IMR-90 (cell line): Measurements from ENCODE around the gene PTPRK. TPM values are rescaled to one million over a fixed set of nuclear protein-coding genes. Genes with fewer than 3 reads are reported as not detected.

ENCODE experiments used
- ATAC-seq: fragments of 200-7000 bp; cut with Tn5 transposase; 2 replicates; pipeline ENCODE4 v1.9.1; 2020; ENCODE audit warnings: low read depth, mild to moderate bottlenecking, moderate library complexity
- BruUV-seq: library from RNA; stranded (reverse); fragments of 400-500 nt; replicated peaks from 2 replicates; lab custom pipeline; 2021; lab: Mats Ljungman, UMichigan
- CTCF ChIA-PET: fragments of 300-600 bp; formaldehyde crosslinking; extraction: SDS; loops from one replicate; lab custom pipeline; 2021; ENCODE audit warnings: antibody characterized with exemption; lab: Yijun Ruan, JAX
- POLR2A ChIA-PET: fragments of 300-600 bp; sonication (Branson Sonifier 250); formaldehyde crosslinking; loops from one replicate; lab custom pipeline; 2022; ENCODE audit warnings: antibody characterized with exemption; ENCODE audit not compliant: unreplicated experiment; lab: Charles Lee
- DNase-seq: peaks from one replicate; pipeline ENCODE4 v3.0.0; 2013
- H2AFZ ChIP-seq: replicated peaks from 2 replicates; pipeline ENCODE3; 2013; ENCODE audit warnings: low read length, mild to moderate bottlenecking; ENCODE audit not compliant: poor library complexity
- H2AK5ac ChIP-seq: 2 replicates; pipeline ENCODE4 v1.6.1; 2013; ENCODE audit warnings: low read depth, low read length, inconsistent platforms
- H2AK9ac ChIP-seq: replicated peaks from 2 replicates; pipeline ENCODE3; 2013; ENCODE audit warnings: mild to moderate bottlenecking, low read depth, low read length, moderate library complexity; ENCODE audit not compliant: poor library complexity
- H2BK120ac ChIP-seq: 2 replicates; pipeline ENCODE4 v1.6.1; 2013; ENCODE audit warnings: low read depth, low read length, inconsistent platforms
- H2BK15ac ChIP-seq: 3 replicates; pipeline ENCODE4 v1.6.1; 2013; ENCODE audit warnings: low read depth, low read length, inconsistent platforms
- H2BK20ac ChIP-seq: 2 replicates; pipeline ENCODE4 v1.6.1; 2013; ENCODE audit warnings: low read depth, mild to moderate bottlenecking, inconsistent platforms, low read length, moderate library complexity
- H2BK5ac ChIP-seq: 2 replicates; pipeline ENCODE4 v1.6.1; 2013; ENCODE audit warnings: mild to moderate bottlenecking, low read depth, low read length, inconsistent platforms; ENCODE audit not compliant: poor library complexity, severe bottlenecking
- H3K14ac ChIP-seq: replicated peaks from 2 replicates; pipeline ENCODE4 v1.6.1; 2013; ENCODE audit warnings: low read depth, low read length, inconsistent platforms
- H3K18ac ChIP-seq: 2 replicates; pipeline ENCODE4 v1.6.1; 2013; ENCODE audit warnings: low read depth, low read length, control low read depth
- H3K23ac ChIP-seq: 2 replicates; pipeline ENCODE4 v1.6.1; 2013; ENCODE audit warnings: low read depth, low read length, inconsistent platforms
- H3K27ac ChIP-seq: 2 replicates; pipeline ENCODE4 v1.5.1; 2013; ENCODE audit warnings: mild to moderate bottlenecking, control low read depth, low read length; ENCODE audit not compliant: insufficient read depth
- H3K27me3 ChIP-seq: 2 replicates; pipeline ENCODE4 v1.6.1; 2013; ENCODE audit warnings: low read length; ENCODE audit not compliant: control insufficient read depth, insufficient read depth
- H3K36me3 ChIP-seq: 2 replicates; pipeline ENCODE4 v1.6.1; 2013; ENCODE audit warnings: low read length, mixed read lengths; ENCODE audit not compliant: control insufficient read depth, insufficient read depth
- H3K4ac ChIP-seq: 2 replicates; pipeline ENCODE4 v1.6.1; 2013; ENCODE audit warnings: low read depth, low read length, inconsistent platforms
- H3K4me1 ChIP-seq: 2 replicates; pipeline ENCODE4 v1.6.1; 2013; ENCODE audit warnings: low read length, mixed read lengths; ENCODE audit not compliant: control insufficient read depth, insufficient read depth
- H3K4me2 ChIP-seq: 2 replicates; pipeline ENCODE4 v1.6.1; 2013; ENCODE audit warnings: low read depth, mild to moderate bottlenecking, control low read depth, low read length, moderate library complexity
- H3K4me3 ChIP-seq: 2 replicates; pipeline ENCODE4 v1.5.1; 2013; ENCODE audit warnings: low read depth, mild to moderate bottlenecking, control low read depth, low read length, moderate library complexity; ENCODE audit not compliant: insufficient read depth
- H3K56ac ChIP-seq: 2 replicates; pipeline ENCODE4 v1.6.1; 2013; ENCODE audit warnings: low read length, inconsistent platforms; ENCODE audit not compliant: insufficient read depth; ENCODE audit errors: extremely low read depth
- H3K79me1 ChIP-seq, 2 experiments: 2 replicates each; pipeline ENCODE4 v1.6.1; 2013; ENCODE audit warnings: low read length in 2 of 2, inconsistent platforms in 1 of 2, low read depth in 1 of 2
- H3K9ac ChIP-seq: 2 replicates; pipeline ENCODE4 v1.6.1; 2013; ENCODE audit warnings: low read depth, low read length, control low read depth
- H3K9me1 ChIP-seq: 2 replicates; pipeline ENCODE4 v1.6.1; 2013; ENCODE audit warnings: low read length, inconsistent platforms; ENCODE audit not compliant: insufficient read depth
- H3K9me3 ChIP-seq: 2 replicates; pipeline ENCODE4 v1.6.1; 2013; ENCODE audit warnings: low read length; ENCODE audit not compliant: control insufficient read depth, insufficient read depth
- H4K20me1 ChIP-seq: 2 replicates; pipeline ENCODE4 v1.6.1; 2013; ENCODE audit warnings: low read length, inconsistent platforms; ENCODE audit not compliant: insufficient read depth
- H4K5ac ChIP-seq: 2 replicates; pipeline ENCODE4 v1.6.1; 2013; ENCODE audit warnings: mild to moderate bottlenecking, low read depth, low read length, control low read depth
- H4K8ac ChIP-seq, 2 experiments: 2 replicates each; pipeline ENCODE4 v1.6.1; 2013; ENCODE audit warnings: low read depth in 2 of 2, low read length in 2 of 2, control low read depth in 1 of 2, inconsistent platforms in 1 of 2
- H4K91ac ChIP-seq: 2 replicates; pipeline ENCODE4 v1.6.1; 2013; ENCODE audit warnings: low read depth, low read length, inconsistent platforms; ENCODE audit not compliant: insufficient read depth
- BHLHE40 ChIP-seq: fragments of 150-350 bp; IDR thresholded peaks from 2 replicates; pipeline ENCODE4 v1.6.1; 2016; ENCODE audit warnings: mild to moderate bottlenecking, low read depth, low read length
- CEBPB ChIP-seq: IDR thresholded peaks from 2 replicates; pipeline ENCODE4 v1.6.1; 2012; ENCODE audit warnings: low read depth, low read length, improper control_type of control experiment
- CHD1 ChIP-seq: IDR thresholded peaks from 2 replicates; pipeline ENCODE4 v1.6.1; 2012; ENCODE audit warnings: low read depth, low read length, improper control_type of control experiment
- FOS ChIP-seq: fragments of 150-350 bp; IDR thresholded peaks from 2 replicates; pipeline ENCODE4 v1.6.1; 2016; ENCODE audit warnings: low read depth, low read length
- MAFK ChIP-seq: IDR thresholded peaks from 2 replicates; pipeline ENCODE4 v1.6.1; 2012; ENCODE audit warnings: low read depth, low read length, improper control_type of control experiment
- MAZ ChIP-seq: IDR thresholded peaks from 2 replicates; pipeline ENCODE4 v1.6.1; 2012; ENCODE audit warnings: low read depth, mild to moderate bottlenecking, low read length, improper control_type of control experiment, moderate library complexity, borderline replicate concordance
- MXI1 ChIP-seq: IDR thresholded peaks from 2 replicates; pipeline ENCODE4 v1.6.1; 2012; ENCODE audit warnings: low read depth, mild to moderate bottlenecking, low read length, moderate library complexity, borderline replicate concordance
- NFE2L2 ChIP-seq: fragments of 150-350 bp; IDR thresholded peaks from 2 replicates; pipeline ENCODE4 v1.6.1; 2016; ENCODE audit warnings: low read depth, mild to moderate bottlenecking, low read length
- POLR2A ChIP-seq: IDR thresholded peaks from 2 replicates; pipeline ENCODE4 v1.6.1; 2012; ENCODE audit warnings: mild to moderate bottlenecking, low read depth, low read length
- RAD21 ChIP-seq: IDR thresholded peaks from 2 replicates; pipeline ENCODE4 v1.6.1; 2012; ENCODE audit warnings: low read length, improper control_type of control experiment
- RCOR1 ChIP-seq: IDR thresholded peaks from 2 replicates; pipeline ENCODE4 v1.6.1; 2012; ENCODE audit warnings: mild to moderate bottlenecking, low read length, improper control_type of control experiment; ENCODE audit not compliant: insufficient replicate concordance
- RFX5 ChIP-seq: IDR thresholded peaks from 2 replicates; pipeline ENCODE4 v1.8.0; 2012; ENCODE audit warnings: low read depth, mild to moderate bottlenecking, low read length, moderate library complexity
- SMC3 ChIP-seq: fragments of 150-350 bp; IDR thresholded peaks from 2 replicates; pipeline ENCODE4 v1.6.1; 2016; ENCODE audit warnings: low read depth, mild to moderate bottlenecking, antibody characterized with exemption, low read length, moderate library complexity
- WGBS, 2 experiments: methylation state at CpG; one replicate each; pipeline versions ENCODE4 v1.1.5 to v1.1.7; 2013; ENCODE audit warnings: missing lambda C conversion rate in 2 of 2; ENCODE audit not compliant: insufficient read length in 1 of 2; ENCODE audit errors: extremely low coverage in 2 of 2; 5-methylcytosine and 5-hydroxymethylcytosine counted together
- dilution Hi-C: fragments of 300-500 bp; cut with HindIII; formaldehyde crosslinking; loops from one replicate; pipeline ENCODE4 v1.14.3; 2018; ENCODE audit warnings: low sequenced_read_pairs; ENCODE audit not compliant: unreplicated experiment
- in situ Hi-C: fragments of 300-500 bp; cut with MboI; formaldehyde crosslinking; loops from 3 replicates; pipeline ENCODE4 v1.14.3; 2019; ENCODE audit warnings: low sequenced_read_pairs, inconsistent platforms, mixed read lengths
- intact Hi-C: fragments of 100-400 bp; cut with micrococcal nuclease; formaldehyde crosslinking; loops from 2 replicates; pipeline ENCODE4 v1.10.0; 2022
- polyA plus RNA-seq, 3 experiments: library from polyadenylated mRNA; depleted of rRNA; stranded (reverse); fragments of >200 nt; gene quantifications; 2 replicates each; pipeline ENCODE4 v1.2.3, GENCODE V29; 2012; ENCODE audit warnings: low replicate concordance in 1 of 3
- total RNA-seq: library from RNA; depleted of rRNA; stranded (reverse); fragments of >200 nt; gene quantifications from 2 replicates; pipeline ENCODE4 v1.2.3, GENCODE V29; 2012
- TF ChIP-seq, protein P1 (sequence below): fragments of 150-350 bp; IDR thresholded peaks from 2 replicates; pipeline ENCODE4 v1.6.1; 2016; ENCODE audit warnings: low read depth, mild to moderate bottlenecking, low read length, moderate library complexity, borderline replicate concordance
- TF ChIP-seq, protein P2 (sequence below): conservative IDR thresholded peaks from 2 replicates; pipeline ENCODE4 v1.5.1; 2012; ENCODE audit warnings: mild to moderate bottlenecking, low read depth, low read length, improper control_type of control experiment
- TF ChIP-seq, protein P3 (sequence below): fragments of 150-350 bp; IDR thresholded peaks from 2 replicates; pipeline ENCODE4 v1.6.1; 2017; ENCODE audit warnings: mild to moderate bottlenecking, antibody characterized with exemption, low read length, low read depth

The PTPRK gene
- total and polyA plus RNA-seq, 2 of the 4 experiments (the other 2 are of a cell fraction), result 18.0 to 80.8 TPM

DNA sequence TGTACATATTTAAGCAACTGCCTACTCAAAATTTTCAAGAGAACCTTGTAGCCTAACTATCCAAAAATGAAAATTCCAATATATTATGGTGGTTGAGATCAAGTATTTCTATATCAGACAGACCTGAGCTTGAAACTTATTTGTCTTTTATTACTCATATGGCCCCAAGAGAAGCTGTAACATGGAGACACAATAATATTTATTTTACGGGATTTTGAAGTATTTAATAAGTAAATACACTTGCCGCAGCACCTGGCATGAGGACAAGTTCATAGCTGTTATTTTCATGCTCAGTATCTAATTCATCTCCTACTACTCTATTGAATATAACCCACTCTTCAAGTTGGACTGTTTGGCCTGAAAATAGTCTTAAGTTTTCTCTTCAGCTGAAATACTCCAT is 28.0 kb downstream of the PTPRK start:
- Histone ChIP-seq H4K20me1 (peaks cover 61% of the 10 kb centered on the region), H2AK5ac (no peak overlapping the region), H3K4me1 (peaks cover 9% of the 10 kb centered on the region), H3K4ac (no peak overlapping the region), H4K91ac (no peak overlapping the region), H4K8ac (no peak overlapping the region), H3K4me3 (no peak overlapping the region), H3K79me1 (peaks cover 36 to 61% of the 10 kb centered on the region in 2 experiments), H3K27me3 (no peaks in the 10 kb centered on the region), H2BK20ac (no peak overlapping the region), H3K9me1 (peaks cover 15% of the 10 kb centered on the region; the same call in 1 of the 2 replicates), H2BK15ac (no peak overlapping the region), H3K14ac (no peak overlapping the region), H3K18ac (no peak overlapping the region), H2AK9ac (no peak overlapping the region), H4K5ac (no peak overlapping the region), H3K27ac (no peak overlapping the region), H3K4me2 (peak overlapping the region; percentile 71; the same call in 1 of the 2 replicates), H2BK120ac (no peak overlapping the region), H3K36me3 (peaks cover 5% of the 10 kb centered on the region; the same call in 1 of the 2 replicates), H2BK5ac (no peak overlapping the region), H2AFZ (no peak overlapping the region), H3K56ac (no peak overlapping the region), H3K23ac (no peak overlapping the region), H3K9me3 (no peaks in the 10 kb centered on the region), H3K9ac (no peak overlapping the region)
- CTCF ChIA-PET, result interaction anchor here (0.5 kb wide), 1 partner anchor 790 kb away, joined by 3 read pairs; no protein-coding TSS in a partner anchor
- no peak for TF ChIP-seq RAD21
- TF ChIP-seq NFE2L2, result no peak
- no peak for TF ChIP-seq MAFK
- TF ChIP-seq, protein P1, sequence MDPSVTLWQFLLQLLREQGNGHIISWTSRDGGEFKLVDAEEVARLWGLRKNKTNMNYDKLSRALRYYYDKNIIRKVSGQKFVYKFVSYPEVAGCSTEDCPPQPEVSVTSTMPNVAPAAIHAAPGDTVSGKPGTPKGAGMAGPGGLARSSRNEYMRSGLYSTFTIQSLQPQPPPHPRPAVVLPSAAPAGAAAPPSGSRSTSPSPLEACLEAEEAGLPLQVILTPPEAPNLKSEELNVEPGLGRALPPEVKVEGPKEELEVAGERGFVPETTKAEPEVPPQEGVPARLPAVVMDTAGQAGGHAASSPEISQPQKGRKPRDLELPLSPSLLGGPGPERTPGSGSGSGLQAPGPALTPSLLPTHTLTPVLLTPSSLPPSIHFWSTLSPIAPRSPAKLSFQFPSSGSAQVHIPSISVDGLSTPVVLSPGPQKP, result no peak
- no peak for TF ChIP-seq BHLHE40
- no peak for TF ChIP-seq SMC3
- TF ChIP-seq RFX5, result no peak
- TF ChIP-seq MXI1, result no peak
- no peak for TF ChIP-seq CHD1
- no peak for TF ChIP-seq RCOR1
- no peak for TF ChIP-seq POLR2A
- no peak for TF ChIP-seq MAZ
- no peak for TF ChIP-seq FOS
- TF ChIP-seq, protein P2, sequence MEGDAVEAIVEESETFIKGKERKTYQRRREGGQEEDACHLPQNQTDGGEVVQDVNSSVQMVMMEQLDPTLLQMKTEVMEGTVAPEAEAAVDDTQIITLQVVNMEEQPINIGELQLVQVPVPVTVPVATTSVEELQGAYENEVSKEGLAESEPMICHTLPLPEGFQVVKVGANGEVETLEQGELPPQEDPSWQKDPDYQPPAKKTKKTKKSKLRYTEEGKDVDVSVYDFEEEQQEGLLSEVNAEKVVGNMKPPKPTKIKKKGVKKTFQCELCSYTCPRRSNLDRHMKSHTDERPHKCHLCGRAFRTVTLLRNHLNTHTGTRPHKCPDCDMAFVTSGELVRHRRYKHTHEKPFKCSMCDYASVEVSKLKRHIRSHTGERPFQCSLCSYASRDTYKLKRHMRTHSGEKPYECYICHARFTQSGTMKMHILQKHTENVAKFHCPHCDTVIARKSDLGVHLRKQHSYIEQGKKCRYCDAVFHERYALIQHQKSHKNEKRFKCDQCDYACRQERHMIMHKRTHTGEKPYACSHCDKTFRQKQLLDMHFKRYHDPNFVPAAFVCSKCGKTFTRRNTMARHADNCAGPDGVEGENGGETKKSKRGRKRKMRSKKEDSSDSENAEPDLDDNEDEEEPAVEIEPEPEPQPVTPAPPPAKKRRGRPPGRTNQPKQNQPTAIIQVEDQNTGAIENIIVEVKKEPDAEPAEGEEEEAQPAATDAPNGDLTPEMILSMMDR, result no peak
- TF ChIP-seq, protein P3, sequence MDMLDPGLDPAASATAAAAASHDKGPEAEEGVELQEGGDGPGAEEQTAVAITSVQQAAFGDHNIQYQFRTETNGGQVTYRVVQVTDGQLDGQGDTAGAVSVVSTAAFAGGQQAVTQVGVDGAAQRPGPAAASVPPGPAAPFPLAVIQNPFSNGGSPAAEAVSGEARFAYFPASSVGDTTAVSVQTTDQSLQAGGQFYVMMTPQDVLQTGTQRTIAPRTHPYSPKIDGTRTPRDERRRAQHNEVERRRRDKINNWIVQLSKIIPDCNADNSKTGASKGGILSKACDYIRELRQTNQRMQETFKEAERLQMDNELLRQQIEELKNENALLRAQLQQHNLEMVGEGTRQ, result no peak
- TF ChIP-seq CEBPB, result no peak
- POLR2A ChIA-PET, result no interaction called here
- dilution Hi-C loops (no loop called here), in situ Hi-C loops (no loop called here), intact Hi-C loops (loop anchor here (5.0 kb wide), 1 partner anchor 60 kb away; no protein-coding TSS in a partner anchor)
- WGBS, 2 experiments, result no CpG with 5 or more reads among the region's 2 CpGs
- ATAC-seq (peak; percentile 64), DNase-seq (peak; percentile 90)
- BruUV-seq, result no TSS peak
